HCT116 (cell line): ENCODE measurements around the gene ANKRD22. TPM values are rescaled to one million over a fixed set of nuclear protein-coding genes. Genes with fewer than 3 reads are reported as not detected.

Experiments used
- ATAC-seq: fragments of 200-7000 bp; cut with Tn5 transposase; 2 replicates; pipeline ENCODE4 v1.9.1; 2020; ENCODE audit warnings: mild to moderate bottlenecking, moderate library complexity
- BruUV-seq: library from RNA; stranded (reverse); fragments of 400-500 nt; replicated peaks from 2 replicates; lab custom pipeline; 2021; lab: Mats Ljungman, UMichigan
- CTCF ChIA-PET: fragments of 300-600 bp; sonication (Branson Sonifier 250); formaldehyde crosslinking; loops from one replicate; lab custom pipeline; 2021; ENCODE audit warnings: antibody characterized with exemption; lab: Charles Lee
- POLR2A ChIA-PET: fragments of 300-600, 350-600 bp; sonication (Branson Sonifier 250); formaldehyde crosslinking; loops from one replicate; lab custom pipeline; 2021; ENCODE audit warnings: antibody characterized with exemption; lab: Charles Lee
- RAD21 ChIA-PET, 2 experiments: fragments of 300-600 bp; sonication (Branson Sonifier 250); formaldehyde crosslinking; loops; one replicate each; lab custom pipeline; 2023; ENCODE audit warnings: low total read pairs in 2 of 2; ENCODE audit not compliant: uncharacterized antibody in 2 of 2, unreplicated experiment in 2 of 2, low non-redundant PET in 1 of 2; lab: Charles Lee
- DNase-seq: peaks from one replicate; pipeline ENCODE4 v3.0.0-alpha.2; 2010; ENCODE audit warnings: low read depth, low spot score
- H2AFZ ChIP-seq: fragments of 200-600 bp; shearing (Covaris generic), sonication (generic); 2 replicates; pipeline ENCODE4 v1.6.1; 2017; ENCODE audit warnings: low read depth, mixed run types, mixed read lengths, antibody characterized with exemption, low read length; ENCODE audit not compliant: poor library complexity, severe bottlenecking
- H3K27ac ChIP-seq: 2 replicates; pipeline ENCODE4 v1.5.1; 2012; ENCODE audit warnings: low read depth, low read length
- H3K27me3 ChIP-seq: fragments of 200-600 bp; sonication (generic); 2 replicates; pipeline ENCODE4 v1.6.1; 2016; ENCODE audit warnings: mixed run types, low read length, mixed read lengths; ENCODE audit not compliant: insufficient read depth
- H3K36me3 ChIP-seq, 2 experiments: fragments of 200-500 bp in 1 of 2; fragments of 200-600 bp in 1 of 2; sonication (Bioruptor generic) in 1 of 2; sonication (generic) in 1 of 2; 2 replicates each; pipeline versions ENCODE4 v1.5.1 to v1.6.1; 2014 to 2016; ENCODE audit warnings: low read length in 2 of 2, inconsistent platforms in 1 of 2, mixed read lengths in 1 of 2, mixed run types in 1 of 2; ENCODE audit not compliant: insufficient read depth in 2 of 2, control insufficient read depth in 1 of 2
- H3K4me1 ChIP-seq, 2 experiments: fragments of 200-600 bp in 1 of 2; sonication (generic) in 1 of 2; 2 replicates each; pipeline versions ENCODE4 v1.5.1 to v1.6.1; 2012 to 2017; ENCODE audit warnings: low read length in 2 of 2, inconsistent platforms in 1 of 2, mild to moderate bottlenecking in 1 of 2, mixed read lengths in 1 of 2, mixed run types in 1 of 2, moderate library complexity in 1 of 2; ENCODE audit not compliant: insufficient read depth in 2 of 2, control insufficient read depth in 1 of 2
- H3K4me2 ChIP-seq: fragments of 200-600 bp; sonication (generic); 2 replicates; pipeline ENCODE4 v1.6.1; 2017; ENCODE audit warnings: mixed run types, low read length, mixed read lengths
- H3K4me3 ChIP-seq, 2 experiments: fragments of 200-600 bp in 1 of 2; sonication (generic) in 1 of 2; replicated peaks in 1 of 2; 2 replicates each; pipeline ENCODE4 v1.5.1; 2011 to 2016; ENCODE audit warnings: low read length in 2 of 2, control low read depth in 1 of 2, low read depth in 1 of 2, mild to moderate bottlenecking in 1 of 2, mixed read lengths in 1 of 2, mixed run types in 1 of 2
- H3K79me2 ChIP-seq: fragments of 200-600 bp; sonication (generic); 2 replicates; pipeline ENCODE4 v1.6.1; 2017; ENCODE audit warnings: mild to moderate bottlenecking, mixed run types, low read length, moderate library complexity, mixed read lengths; ENCODE audit not compliant: insufficient read depth
- H3K9ac ChIP-seq: fragments of 200-600 bp; sonication (generic); 2 replicates; pipeline ENCODE4 v1.6.1; 2016; ENCODE audit warnings: low read length, mixed read lengths
- H3K9me2 ChIP-seq: fragments of 200-600 bp; sonication (generic), shearing (Covaris generic); 2 replicates; pipeline ENCODE4 v1.6.1; 2017; ENCODE audit warnings: mixed run types, mild to moderate bottlenecking, moderate library complexity; ENCODE audit not compliant: insufficient read depth
- H3K9me3 ChIP-seq, 2 experiments: fragments of 200-500 bp in 1 of 2; fragments of 200-600 bp in 1 of 2; sonication (Bioruptor generic) in 1 of 2; sonication (generic) in 1 of 2; 2 replicates each; pipeline ENCODE4 v1.6.1; 2014 to 2017; ENCODE audit warnings: low read length in 2 of 2, mixed read lengths in 2 of 2, inconsistent platforms in 1 of 2, low read depth in 1 of 2, mild to moderate bottlenecking in 1 of 2, mixed run types in 1 of 2, moderate library complexity in 1 of 2; ENCODE audit not compliant: control insufficient read depth in 1 of 2, insufficient read depth in 1 of 2
- H4K20me1 ChIP-seq: fragments of 200-600 bp; sonication (generic), shearing (Covaris generic); 2 replicates; pipeline ENCODE4 v1.6.1; 2017; ENCODE audit warnings: mixed run types, mild to moderate bottlenecking, moderate library complexity; ENCODE audit not compliant: insufficient read depth
- RAD21 ChIP-seq: IDR thresholded peaks from 2 replicates; pipeline ENCODE4 v1.6.1; 2012; ENCODE audit warnings: low read depth, mild to moderate bottlenecking
- SRF ChIP-seq: IDR thresholded peaks from 2 replicates; pipeline ENCODE4 v1.6.1; 2012; ENCODE audit warnings: low read depth
- intact Hi-C: fragments of 100-400 bp; cut with micrococcal nuclease; formaldehyde crosslinking; loops from 2 replicates; pipeline ENCODE4 v1.10.0; 2022
- total RNA-seq: library from RNA; stranded (reverse); gene quantifications from one replicate; pipeline ENCODE4 v1.2.1, GENCODE V29; 2021; ENCODE audit not compliant: unreplicated experiment
- TF ChIP-seq, protein P1 (sequence below): IDR thresholded peaks from 2 replicates; pipeline ENCODE4 v1.6.1; 2011; ENCODE audit warnings: mild to moderate bottlenecking, low read length, moderate library complexity; ENCODE audit not compliant: insufficient replicate concordance; ENCODE audit errors: extremely low read depth
- TF ChIP-seq, protein P2 (sequence below): IDR thresholded peaks from 2 replicates; pipeline ENCODE4 v1.6.1; 2012

Gene ANKRD22
- total RNA-seq, 1 experiment from 2014 or later = 2.3 TPM

DNA sequence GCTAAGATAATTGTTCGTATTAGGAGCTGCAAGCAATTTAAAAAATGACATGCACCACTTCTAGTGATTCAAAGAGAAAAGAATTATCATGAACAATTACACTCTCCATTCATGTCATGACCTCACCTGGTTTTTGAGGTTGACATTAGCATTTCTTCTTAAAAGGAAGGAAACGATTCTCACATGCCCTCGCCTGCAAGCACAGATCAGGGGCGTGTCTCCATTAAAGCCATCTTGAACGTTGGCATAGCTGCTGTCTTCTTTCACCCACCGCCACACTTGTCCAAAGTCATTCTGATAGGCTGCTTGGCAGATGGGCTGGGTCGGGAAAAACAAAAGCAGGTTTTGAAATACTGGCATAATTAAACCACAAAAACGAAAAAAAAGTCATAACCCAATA is 19.9 kb downstream of the ANKRD22 start (continued):
- TF ChIP-seq, protein P1, sequence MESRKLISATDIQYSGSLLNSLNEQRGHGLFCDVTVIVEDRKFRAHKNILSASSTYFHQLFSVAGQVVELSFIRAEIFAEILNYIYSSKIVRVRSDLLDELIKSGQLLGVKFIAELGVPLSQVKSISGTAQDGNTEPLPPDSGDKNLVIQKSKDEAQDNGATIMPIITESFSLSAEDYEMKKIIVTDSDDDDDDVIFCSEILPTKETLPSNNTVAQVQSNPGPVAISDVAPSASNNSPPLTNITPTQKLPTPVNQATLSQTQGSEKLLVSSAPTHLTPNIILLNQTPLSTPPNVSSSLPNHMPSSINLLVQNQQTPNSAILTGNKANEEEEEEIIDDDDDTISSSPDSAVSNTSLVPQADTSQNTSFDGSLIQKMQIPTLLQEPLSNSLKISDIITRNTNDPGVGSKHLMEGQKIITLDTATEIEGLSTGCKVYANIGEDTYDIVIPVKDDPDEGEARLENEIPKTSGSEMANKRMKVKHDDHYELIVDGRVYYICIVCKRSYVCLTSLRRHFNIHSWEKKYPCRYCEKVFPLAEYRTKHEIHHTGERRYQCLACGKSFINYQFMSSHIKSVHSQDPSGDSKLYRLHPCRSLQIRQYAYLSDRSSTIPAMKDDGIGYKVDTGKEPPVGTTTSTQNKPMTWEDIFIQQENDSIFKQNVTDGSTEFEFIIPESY = no peak
- TF ChIP-seq RAD21 = no peak
- TF ChIP-seq, protein P2, sequence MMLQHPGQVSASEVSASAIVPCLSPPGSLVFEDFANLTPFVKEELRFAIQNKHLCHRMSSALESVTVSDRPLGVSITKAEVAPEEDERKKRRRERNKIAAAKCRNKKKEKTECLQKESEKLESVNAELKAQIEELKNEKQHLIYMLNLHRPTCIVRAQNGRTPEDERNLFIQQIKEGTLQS = no peak

DNA sequence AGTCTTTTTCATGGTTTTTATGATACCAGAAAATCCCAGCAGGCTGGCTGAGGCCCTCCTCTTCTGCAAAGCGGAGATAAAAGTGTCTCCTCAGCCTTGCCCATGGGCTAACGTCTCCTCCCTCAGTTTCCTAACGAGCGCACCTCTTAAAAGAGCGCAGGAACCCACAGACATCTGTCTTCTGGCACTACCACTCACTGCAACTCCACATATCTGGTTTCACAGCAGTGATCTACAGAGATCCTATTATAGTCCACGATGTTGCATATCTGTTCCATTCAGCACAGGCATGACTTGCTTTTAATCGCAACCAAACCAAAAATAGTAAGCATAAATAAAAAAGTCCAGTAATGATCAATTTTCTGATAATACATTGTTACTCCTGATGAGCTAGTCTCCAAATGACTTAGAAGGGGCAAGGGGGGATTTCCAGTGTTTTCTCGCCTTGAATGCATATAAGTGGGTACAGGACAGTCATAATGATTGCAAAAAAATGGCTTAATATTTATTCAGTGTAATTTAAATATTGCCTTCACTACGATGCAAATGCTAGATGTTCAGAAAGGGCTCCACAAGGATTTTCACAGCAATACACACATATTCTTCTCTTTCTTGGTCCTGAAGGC is 20.9 kb downstream of the ANKRD22 start:
- Histone ChIP-seq H3K27me3 (no peaks in the 10 kb centered on the region), H3K4me2 (no peak overlapping the region), H4K20me1 (no peaks in the 10 kb centered on the region), H2AFZ (no peak overlapping the region), H3K36me3 (no peaks in the 10 kb centered on the region)
- POLR2A ChIA-PET = no interaction called here
- no TSS peak for BruUV-seq
- TF ChIP-seq SRF (no peak), RAD21 (no peak)
- TF ChIP-seq, all 23 proteins: peak for 0
- ChIA-PET CTCF (no interaction called here), RAD21 (no interaction called here)
- no peaks in the 10 kb centered on the region for H3K9me2 ChIP-seq
- H3K79me2 ChIP-seq = no peaks in the 10 kb centered on the region
- no peaks in the 10 kb centered on the region for H3K9me3 ChIP-seq
- no peak overlapping the region for H3K9ac ChIP-seq
- ATAC-seq = no peak
- no peak for DNase-seq
- intact Hi-C loops = no loop called here
- H3K4me3 ChIP-seq = no peak overlapping the region
- no peak overlapping the region for H3K27ac ChIP-seq
- H3K4me1 ChIP-seq = peaks cover 3 to 10% of the 10 kb centered on the region in 2 experiments; a peak in 1 of 4 replicates
